GM21717 (cell line): Measurements from ENCODE around the gene ZNF423.

Experiments
- ATAC-seq: cut with Tn5 transposase; IDR thresholded peaks from one replicate; pipeline ENCODE4 v1.9.1; 2021; ENCODE audit warnings: mild to moderate bottlenecking, moderate library complexity; ENCODE audit not compliant: unreplicated experiment

ZNF423 gene

DNA sequence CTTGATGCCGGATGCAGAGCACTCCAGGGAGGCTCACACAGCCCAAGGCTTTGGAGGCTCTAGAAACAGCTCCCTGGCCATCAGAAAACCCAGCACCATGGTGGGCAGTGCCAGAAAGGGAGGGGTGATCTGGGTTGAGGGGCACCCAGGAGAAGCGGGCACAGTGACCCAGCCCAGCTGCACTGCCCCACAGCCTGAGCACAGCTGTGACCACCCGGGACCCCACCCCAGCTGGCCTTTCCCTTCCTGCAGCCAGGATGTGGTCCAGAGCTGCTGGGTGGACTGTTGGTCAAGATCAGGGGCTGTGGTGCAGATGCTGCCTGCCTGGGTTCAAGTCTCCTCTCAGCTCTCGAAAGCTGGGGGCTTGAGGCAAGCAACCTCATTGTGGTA is 223.1 kb downstream of the ZNF423 start:
- ATAC-seq, result no peak

DNA sequence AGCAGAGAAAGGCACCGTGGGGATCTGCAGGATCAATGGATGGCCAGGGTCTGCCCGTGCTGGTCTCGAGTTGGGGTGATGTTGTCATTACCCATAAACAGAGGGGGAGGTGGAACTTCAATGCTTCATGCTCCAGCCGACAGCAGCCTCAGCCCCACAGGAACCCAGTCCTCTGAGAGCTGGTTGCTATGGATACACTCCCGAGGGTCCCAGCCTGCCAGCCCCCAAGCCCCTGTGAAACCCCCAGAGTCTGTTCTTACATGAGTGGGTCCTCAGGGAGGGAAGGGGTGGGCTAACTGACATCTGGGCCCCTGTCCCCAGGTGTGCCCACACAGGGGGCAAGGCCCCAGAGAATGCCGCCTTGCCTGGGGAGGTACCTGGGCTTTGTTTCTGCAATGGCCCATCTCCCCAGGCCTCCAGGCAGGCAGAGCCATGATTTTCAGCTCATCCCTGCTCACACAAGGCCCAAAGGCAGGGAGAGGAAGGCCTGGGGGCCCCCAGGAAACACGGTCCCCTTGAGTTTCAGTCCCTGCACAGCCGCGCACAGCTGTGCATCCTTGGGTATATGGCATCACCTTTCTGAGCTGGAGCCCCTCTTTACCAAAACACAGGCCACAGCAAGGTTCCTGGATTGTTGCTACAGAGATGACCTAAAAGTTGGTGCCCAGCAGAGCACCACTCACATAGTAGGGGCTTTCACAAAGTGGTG is 223.7 kb downstream of the ZNF423 start:
- ATAC-seq, result no peak

DNA sequence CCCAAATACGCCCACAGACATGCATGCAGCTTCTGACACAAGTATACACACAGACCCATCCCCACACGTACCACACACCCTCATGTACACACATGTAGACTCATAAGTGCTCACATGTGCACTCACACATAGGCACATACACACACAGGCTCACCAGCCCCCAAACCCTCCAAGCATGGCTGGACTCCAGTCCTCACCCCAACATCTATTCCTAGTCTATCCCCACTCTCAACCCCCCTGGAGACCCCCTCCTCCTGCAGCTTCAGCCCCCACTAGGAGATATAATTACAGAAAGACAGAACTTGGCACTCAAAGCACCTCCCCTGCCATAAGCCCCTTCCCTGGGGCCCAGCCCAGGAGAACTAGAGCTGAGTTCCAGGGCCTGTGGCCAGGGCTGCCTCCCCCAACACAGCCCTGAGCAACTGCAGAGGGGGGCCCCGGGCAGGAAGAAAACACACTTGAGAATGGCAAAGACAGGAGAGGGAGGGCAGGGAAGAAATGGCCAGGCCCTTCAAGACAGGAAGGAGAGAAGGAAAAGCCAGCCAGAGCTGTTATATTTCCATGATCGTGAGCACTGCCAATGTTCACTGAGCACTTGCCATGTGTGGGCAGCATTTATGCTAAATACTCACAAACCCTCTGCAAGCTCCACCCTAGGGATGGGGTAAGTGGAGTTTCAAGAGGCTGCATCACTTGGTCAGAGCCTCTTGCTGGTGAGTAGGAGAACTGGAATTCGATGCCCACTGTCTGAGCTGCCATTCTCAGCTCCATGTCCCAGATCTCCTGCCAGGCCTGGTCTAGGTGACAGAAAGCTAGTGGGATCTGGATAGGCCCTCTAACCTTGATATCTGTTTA is 224.5 kb downstream of the ZNF423 start:
- ATAC-seq, result no peak

DNA sequence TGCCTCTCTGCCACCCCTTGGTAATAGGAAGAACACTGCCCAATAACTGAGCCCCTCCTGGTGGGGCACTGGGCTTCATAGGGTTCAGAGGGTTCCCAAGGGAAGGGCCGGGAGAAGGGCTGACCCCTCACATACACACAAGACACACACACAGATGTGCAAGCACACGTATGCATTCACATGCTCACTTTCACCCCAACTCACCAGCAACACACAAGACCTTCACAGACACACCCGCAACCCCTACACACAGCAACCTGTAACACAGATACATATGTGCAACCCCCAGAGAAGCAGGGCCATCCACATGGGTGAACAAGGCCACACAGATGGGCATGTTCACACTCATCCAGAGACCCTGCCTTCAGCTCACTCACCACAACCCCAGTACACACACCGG is 225.1 kb downstream of the ZNF423 start:
- ATAC-seq, result no peak

DNA sequence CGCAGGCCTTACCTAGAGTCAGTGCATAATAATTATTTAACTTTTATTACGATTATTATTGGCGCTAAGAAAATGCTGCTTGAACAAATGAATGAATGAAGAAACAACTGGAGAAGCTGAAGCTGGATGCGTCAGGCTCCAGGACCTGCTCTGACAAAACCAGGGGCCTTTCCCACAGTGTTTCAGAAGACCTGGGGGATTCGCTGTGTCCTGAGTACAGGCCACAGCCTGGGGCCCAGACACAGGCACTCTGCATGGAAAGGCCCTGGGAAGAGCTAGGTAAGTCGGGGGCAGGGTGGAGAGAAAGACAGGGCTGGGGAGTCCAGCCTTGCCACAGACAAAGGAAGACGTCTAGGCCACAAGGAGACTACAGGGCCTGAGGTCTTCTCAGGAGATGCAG is 226.1 kb downstream of the ZNF423 start:
- no peak for ATAC-seq

DNA sequence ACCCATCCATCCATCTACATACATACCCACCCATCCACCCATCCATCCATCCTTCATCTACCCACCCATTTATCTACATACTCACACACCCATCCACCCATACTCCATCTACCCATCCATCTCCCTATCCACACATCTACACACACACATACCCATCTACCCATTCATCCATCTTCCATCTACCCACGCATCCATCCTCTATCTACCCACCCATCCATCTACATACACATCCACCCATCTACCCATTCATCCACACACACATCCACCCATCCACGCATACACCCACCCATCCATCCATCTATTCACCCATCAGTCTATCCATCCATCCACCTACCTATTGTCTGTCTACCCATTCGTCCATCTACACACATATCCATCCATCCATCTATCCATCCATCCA is 227.8 kb downstream of the ZNF423 start:
- ATAC-seq, result no peak

DNA sequence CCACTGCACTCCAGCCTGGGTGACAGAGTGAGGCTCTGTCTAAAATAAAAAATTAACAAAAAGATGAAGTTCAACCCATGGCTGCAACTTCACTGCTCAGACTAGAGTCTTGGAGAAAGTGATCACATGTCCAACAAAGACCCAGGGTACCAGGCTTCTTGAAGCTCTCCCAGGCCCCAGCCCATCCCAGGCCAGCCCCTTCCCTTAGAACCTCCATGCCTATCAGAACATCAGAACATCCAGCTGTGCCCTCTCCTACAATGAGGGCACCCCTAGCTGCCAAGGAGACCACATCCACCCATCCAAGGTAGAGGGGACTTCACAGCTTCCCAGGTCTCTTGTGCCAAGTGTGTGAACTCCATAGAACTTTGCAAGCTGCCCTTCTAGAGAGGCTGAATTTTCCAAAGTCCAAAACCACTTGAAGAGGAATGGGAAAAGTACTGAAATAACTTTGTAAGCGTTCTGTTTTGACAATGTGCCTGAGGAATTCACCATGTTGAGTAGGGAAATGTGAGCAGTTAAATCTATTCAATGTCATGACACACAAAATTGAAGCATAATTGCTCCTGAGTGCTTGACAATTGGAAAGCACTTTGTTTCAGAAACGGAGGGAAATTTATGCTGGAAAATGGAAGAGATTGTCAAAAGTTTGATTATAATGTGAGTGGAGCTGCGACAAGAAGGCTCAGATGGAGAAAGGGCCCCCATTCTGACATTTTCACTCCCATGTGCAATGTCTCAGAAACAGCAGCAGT is 230.4 kb downstream of the ZNF423 start:
- ATAC-seq, result no peak

DNA sequence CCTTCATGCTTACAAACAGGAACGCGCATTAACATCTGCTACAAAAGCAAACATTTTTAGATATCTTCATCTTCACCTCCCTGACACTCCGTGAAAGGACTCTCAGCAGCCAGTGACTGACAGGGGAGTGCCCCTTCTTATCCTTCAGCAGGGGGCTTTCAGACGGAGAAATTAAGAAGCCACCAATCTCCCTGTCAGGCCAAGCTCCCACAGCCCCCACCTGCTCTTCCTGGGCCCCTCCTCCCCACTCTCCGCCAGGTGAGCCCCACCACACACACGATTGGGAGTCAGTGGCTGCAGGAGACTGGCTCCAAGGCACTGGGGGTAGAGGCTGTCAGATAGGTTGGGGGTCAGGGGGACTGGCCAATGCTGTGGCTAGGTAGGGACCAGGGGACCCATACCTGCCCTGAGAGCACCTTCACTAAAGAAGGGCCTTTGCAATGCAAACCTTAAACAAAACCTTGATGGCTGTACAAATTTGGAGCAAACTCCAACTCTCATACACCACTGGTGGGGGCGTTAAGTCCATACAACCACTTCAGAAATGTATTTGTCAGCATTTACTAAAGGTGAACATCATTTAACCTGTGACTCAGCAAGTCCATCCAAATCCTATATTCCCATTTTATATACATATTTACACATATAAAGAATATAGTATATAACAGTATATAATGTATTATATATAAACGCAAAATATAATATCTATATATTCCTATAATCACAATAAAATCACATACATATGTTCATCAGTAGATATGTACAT is 232.2 kb downstream of the ZNF423 start:
- no peak for ATAC-seq

DNA sequence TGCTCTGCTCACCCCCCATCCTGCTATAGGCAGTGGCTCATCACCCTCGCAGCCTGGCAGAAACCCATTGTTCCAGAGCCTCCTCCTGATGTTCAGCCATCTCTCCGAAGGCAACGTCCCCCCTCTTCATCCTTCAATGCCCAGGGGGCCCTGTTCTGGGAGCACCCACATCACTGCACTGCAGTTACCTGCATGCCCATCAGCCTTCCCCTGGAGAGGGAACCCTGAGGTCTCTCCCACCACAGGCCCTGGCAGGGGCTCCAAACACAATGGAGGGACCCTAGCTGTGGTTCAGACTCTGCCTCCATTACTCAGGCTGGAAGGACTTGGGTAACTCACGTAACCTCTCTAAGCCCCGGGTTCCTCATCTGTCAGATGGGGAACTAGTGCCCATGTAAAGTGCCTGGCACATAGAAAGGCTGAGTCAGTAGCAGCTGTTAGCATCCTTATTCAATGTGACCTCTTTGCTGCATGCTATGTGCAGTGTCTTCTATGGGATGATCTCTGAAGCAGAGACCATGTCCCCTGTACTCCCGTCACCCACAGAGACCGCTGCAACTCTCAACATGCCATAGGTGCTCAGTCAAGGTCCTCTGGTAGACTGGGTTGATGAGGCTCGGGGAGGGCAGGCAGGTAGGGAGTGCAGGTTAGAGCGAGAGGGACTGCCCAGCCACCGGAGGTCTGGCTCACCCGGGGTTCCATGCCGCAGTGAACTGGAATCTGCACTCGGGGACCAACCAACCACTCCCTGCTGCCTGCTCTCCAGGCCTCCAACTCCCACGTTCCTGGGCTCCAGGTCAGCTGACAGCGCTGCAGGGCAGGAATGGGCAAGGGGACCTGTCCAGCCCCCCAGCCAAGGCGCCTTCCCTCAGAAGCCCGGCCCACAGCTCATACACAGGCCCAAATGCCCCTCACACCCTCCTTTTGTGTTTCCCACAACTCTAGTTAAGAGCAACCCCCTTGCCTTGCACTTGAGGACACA is 233.2 kb downstream of the ZNF423 start:
- ATAC-seq, result no peak

DNA sequence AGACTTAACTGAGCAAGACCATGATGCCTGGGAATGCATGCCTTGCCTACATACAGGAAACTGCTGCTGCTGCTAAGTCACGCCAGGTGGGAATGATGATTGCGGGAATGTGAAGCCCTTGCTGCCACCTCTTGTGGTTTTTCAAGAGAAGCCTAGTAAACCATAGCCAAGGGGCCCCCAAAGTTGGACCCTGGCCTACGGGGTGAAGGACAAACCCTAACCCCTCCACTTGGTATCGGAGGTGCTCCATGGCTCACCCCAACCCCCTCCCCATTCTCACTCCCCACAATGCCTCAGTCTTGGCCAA is 233.9 kb downstream of the ZNF423 start:
- no peak for ATAC-seq

DNA sequence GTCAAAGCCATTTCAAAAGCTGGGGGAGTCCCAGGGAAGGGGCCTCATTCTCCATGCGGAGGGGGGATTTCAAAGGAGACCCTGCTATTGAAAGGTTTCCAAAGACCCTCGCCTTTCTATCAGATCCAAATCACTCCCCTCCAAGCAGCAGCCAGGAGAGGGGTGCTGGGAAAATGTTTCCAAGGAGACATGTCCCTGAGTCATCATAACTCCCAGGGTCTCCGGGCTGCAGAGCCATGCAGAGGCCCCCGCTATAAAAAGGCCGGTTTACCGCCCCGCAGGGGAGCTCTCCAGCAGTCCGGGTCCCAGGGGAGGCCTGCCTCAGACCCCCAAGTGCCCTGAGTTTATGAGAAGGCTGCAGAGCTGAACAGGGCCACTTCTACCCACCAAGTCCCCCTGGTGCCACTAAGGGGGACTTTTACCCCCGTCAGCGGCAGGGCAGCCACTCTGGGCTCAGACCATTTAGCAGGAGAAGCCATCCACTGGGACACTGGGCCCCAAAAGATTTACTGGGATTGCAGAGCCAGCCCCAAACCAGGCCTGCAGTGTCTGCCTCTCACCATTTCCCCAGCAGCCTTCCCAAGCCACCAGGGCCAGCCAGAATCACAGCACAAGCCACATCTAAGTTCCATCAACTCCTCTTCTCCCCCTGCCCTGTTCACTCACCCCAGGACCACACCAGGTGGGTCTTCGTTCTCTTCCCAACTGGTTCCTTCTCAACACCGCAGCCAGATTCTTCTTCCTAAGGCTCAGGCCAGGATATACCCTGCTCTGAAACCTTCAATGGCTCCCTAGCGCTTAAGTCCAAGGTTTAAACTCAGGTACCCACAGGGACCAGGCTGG is 234.4 kb downstream of the ZNF423 start:
- no peak for ATAC-seq

DNA sequence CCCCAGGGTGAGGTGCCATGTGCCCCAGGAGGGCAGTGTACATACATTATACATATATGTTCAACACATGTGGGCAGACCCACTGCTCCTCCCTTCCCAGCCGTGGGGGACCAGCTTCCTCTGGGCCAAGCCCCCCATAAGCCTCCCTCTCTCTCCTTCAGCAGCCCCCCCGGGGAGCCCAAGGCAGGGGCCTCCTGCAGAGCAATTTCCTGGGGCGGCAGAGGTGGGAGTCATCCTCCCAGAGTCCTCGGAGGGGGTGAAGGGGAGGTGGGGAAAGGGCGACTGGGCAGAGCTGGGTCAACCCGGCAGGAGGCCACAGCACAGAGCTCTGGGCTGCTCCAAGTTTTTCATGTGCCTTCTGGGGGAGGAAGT is 235.1 kb downstream of the ZNF423 start:
- ATAC-seq, result no peak

DNA sequence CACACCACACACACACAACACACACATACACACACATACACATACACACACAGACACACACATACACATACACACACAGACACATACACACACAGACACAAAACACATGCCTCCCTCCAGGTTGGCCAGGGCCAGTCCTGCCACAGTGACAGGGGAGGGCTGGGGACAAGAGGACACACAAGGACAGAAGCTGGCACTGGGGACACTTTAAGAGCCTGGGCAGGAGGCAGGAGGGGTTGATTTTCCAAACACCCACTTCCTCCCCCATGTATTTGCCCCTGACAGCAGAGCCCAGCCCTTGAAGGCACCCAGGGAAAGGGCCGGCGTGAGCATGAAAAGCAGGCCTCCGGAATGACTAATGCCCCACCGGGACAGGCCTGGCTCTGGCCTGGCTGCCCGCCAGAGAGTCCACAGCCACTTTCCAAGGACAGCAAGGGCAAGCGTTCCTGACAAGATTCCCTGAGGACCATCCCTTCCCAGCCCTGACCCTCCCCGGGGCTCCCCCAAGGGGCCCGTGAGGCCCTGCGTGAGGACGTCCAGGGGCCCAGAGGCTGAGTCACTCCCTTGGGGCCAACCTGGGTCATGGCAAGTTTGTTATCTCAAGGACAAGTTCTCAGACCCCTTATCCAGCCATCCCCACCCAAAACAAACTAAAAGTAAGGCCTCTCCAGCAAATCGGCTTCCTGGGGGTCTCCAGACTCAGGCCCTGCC is 235.6 kb downstream of the ZNF423 start:
- no peak for ATAC-seq

DNA sequence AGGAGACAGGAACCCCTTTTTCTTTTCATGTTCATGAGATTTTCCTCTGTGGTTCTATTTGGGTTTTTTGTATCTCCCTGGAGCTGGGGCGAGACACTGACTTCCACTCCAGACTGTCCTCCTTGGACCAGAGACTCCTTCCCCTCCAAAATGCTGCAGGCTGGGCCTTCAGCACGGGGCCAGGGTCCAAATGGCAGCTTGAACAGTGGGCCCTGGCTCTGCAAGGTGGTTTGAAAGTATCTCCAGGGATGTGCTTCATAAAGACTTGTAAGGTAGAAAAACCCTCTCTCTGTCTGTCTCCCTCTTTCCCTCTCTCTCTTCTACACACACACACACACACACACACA is 236.1 kb downstream of the ZNF423 start:
- ATAC-seq, result no peak

DNA sequence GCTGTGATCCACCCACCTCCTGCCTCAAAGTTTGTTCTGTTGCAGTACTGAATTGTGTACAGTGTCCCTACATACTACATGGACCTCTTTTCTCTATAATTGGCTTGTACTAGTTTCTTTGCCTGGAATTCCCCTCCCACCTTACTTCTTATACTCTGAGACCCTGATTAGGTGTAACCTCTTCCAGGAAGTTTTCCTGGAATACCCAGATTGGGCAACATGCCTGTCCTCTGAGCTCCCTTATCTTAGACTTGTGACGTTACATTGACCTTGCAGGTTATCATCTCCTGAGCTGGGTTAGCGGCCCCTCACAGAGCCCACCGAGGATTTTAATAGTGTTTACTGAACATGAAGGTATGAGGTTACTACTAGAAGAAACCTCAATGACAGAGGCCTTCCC is 237.0 kb downstream of the ZNF423 start:
- no peak for ATAC-seq

DNA sequence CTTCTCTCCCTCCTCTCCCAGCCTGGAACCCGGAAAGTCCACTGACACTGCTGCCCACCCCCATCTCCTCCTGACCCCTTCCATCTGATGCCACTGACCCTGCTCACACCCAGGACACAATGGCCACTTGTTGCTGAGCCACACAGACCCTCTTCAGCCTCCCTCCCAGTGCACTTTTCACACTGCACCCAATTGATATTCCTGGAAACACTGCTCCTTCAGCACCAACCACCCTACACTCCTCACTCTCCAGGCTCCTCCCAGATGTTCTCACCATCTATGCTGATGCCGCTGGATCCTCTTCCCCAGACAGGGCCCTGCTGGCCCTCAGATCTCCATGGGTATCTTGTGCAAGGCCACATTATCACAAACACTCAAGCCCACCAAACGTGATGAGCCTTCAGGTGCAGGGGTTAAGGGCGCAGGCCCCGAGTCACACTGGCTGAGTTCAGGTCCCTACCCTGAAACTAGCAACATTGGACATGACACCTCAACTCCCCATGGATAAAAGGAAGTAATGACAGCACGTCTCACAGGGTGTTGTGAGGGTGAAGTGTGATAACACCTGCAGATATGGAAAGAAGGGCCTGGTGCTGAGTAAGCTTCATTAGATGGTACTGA is 238.1 kb downstream of the ZNF423 start:
- no peak for ATAC-seq

DNA sequence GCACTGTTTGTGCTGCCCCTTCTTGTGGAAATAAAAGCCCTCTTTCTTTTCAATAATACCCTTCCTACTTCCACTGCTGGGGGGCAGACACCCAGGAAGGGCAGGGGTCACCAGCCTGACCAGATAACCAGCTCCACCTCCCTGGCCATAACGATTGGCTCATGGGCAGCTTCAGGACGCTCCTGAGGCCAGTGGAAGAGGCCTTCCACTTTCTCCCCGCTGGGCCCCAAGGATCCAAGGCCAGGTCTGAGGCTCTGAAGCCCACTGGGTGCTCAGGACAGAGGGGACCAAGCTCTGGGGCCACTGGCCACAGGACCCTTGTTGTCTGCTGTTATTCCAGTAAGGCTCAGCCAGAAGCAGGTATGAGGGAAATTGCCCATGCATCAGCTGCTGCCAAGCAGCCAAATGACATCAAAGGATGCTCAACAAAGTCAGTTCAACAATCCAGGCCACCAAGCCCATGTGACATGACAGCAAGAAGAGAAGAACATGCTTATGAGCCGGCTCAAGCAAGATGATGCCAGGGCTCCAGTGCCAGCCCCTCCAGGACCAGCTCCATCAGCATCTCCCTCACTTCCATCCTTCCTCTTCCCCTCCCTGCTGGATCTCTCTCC is 238.8 kb downstream of the ZNF423 start:
- no peak for ATAC-seq

DNA sequence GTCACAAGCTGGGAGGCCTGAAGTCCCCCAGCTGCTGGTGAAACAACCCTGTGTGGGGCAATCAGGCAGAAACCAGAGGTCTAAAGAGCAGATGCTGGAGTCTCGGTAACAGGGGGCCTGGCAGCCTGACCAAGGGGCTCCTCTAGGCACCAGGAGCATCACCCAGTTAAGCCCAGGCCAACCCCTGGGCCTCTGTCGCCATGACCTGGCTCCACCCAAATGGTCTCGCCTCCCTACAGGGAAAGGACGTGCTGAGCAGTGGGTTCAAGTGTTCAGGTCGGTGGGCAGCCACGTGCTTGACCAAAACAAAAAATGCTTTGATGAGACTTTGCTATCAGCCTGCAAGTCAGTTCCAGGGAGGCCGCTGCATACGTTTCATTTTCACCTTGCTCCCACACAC is 240.3 kb downstream of the ZNF423 start:
- ATAC-seq, result no peak
